Stomach (tissue), 4 donors: ENCODE measurements around the gene ERBB4.

Source experiments
- POLR2A ChIP-seq, 4 donors: fragments of 450-650 bp; IDR thresholded peaks; one replicate each; pipeline ENCODE4 v1.6.1; 2016; ENCODE audit warnings: antibody characterized with exemption in 4 of 4, control low read depth in 2 of 4, mild to moderate bottlenecking in 1 of 4, moderate library complexity in 1 of 4
- POLR2AphosphoS5 ChIP-seq, 3 donors: sonication (generic); formaldehyde crosslinking; IDR thresholded peaks; one replicate each; pipeline ENCODE4 v1.6.1; 2016; ENCODE audit warnings: antibody characterized with exemption in 3 of 3
- TF ChIP-seq, protein P1 (sequence below), 7 experiments: fragments of 450-650 bp in 4 of 7; fragments of 200-600 bp in 3 of 7; sonication (generic) in 3 of 7; IDR thresholded peaks; one replicate each; pipeline ENCODE4 v1.5.1; 2016 to 2019; ENCODE audit warnings: antibody characterized with exemption in 7 of 7, control low read depth in 2 of 7, mild to moderate bottlenecking in 1 of 7

DNA sequence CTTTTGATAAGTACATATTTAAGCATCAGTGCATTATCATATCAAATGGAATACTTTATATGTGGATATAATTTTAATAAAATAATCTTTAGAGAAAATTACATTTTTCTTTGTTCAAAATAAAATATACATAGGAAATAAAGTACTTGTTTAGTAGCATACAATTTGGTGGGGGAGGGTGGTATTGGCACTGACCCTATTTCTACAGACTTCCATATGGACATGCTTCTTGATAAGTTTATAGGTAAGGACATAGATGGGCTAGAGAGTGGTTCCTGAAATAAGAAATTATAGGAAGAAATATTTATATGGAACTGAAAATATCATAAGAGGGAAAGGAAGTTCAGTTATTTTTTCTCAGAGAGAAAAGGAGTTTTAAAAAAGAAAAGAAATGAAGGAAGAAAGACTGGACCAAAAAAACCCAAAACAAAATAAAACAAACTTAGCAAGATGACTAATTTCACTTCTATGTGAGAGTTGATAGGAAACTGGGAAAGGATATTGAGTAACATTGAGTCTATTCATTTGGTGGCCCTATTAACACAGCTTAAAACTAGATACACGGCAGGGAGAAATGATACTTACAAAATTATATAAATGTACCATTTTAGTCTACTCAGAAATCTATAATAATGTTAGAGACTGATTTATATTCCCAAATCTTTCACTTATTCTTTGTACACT is 505.9 kb downstream of the ERBB4 start:
- TF ChIP-seq, protein P1, sequence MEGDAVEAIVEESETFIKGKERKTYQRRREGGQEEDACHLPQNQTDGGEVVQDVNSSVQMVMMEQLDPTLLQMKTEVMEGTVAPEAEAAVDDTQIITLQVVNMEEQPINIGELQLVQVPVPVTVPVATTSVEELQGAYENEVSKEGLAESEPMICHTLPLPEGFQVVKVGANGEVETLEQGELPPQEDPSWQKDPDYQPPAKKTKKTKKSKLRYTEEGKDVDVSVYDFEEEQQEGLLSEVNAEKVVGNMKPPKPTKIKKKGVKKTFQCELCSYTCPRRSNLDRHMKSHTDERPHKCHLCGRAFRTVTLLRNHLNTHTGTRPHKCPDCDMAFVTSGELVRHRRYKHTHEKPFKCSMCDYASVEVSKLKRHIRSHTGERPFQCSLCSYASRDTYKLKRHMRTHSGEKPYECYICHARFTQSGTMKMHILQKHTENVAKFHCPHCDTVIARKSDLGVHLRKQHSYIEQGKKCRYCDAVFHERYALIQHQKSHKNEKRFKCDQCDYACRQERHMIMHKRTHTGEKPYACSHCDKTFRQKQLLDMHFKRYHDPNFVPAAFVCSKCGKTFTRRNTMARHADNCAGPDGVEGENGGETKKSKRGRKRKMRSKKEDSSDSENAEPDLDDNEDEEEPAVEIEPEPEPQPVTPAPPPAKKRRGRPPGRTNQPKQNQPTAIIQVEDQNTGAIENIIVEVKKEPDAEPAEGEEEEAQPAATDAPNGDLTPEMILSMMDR (IDR thresholded peaks at IDR 0.05) = no peak
- TF ChIP-seq POLR2A (IDR thresholded peaks at IDR 0.05) (no peak), POLR2AphosphoS5 (IDR thresholded peaks at IDR 0.05) (no peak)
